Uterus (tissue), 4 donors: ENCODE data around the gene C1GALT1. TPM values are rescaled to one million over a fixed set of nuclear protein-coding genes. Genes with fewer than 3 reads are reported as not detected.
"Not testable (repeated sequence)": the region's sequence is repeated elsewhere in the genome, so short reads cannot be mapped to it uniquely, and the experiment has no call there.

Experiments
- DNase-seq, 2 donors: peaks; one replicate each; pipeline ENCODE4 v3.0.0-alpha.2; 2019 to 2020
- H3K27ac ChIP-seq, 2 donors: fragments of 200-600 bp; sonication (generic); 1 replicate in 1 of 2; 2 replicates in 1 of 2; pipeline ENCODE4 v1.5.1; 2016 to 2018
- H3K27me3 ChIP-seq, 2 donors: fragments of 200-600 bp; sonication (generic); one replicate each; pipeline ENCODE4 v1.5.1; 2018 to 2019; ENCODE audit warnings: control low read depth in 1 of 2
- H3K36me3 ChIP-seq, 2 donors: fragments of 200-600 bp; sonication (generic); one replicate each; pipeline ENCODE4 v1.5.1; 2019; ENCODE audit warnings: control low read depth in 1 of 2
- H3K4me1 ChIP-seq, 2 donors: fragments of 200-600 bp; sonication (generic); one replicate each; pipeline ENCODE4 v1.5.1; 2018 to 2019; ENCODE audit warnings: control low read depth in 1 of 2
- H3K4me3 ChIP-seq, 2 donors: fragments of 200-600 bp; sonication (generic); 1 replicate in 1 of 2; 2 replicates in 1 of 2; pipeline ENCODE4 v1.5.1; 2018 to 2019; ENCODE audit warnings: mild to moderate bottlenecking in 1 of 2
- H3K9me3 ChIP-seq, 2 donors: fragments of 200-600 bp; sonication (generic); one replicate each; pipeline ENCODE4 v1.5.1; 2019; ENCODE audit warnings: control low read depth in 1 of 2
- CTCF ChIP-seq, 4 experiments: fragments of 200-600 bp in 2 of 4; fragments of 450-650 bp in 2 of 4; sonication (generic) in 2 of 4; IDR thresholded peaks; one replicate each; pipeline ENCODE4 v1.5.1; 2016 to 2019; ENCODE audit warnings: antibody characterized with exemption in 4 of 4, mild to moderate bottlenecking in 2 of 4, moderate library complexity in 1 of 4
- POLR2A ChIP-seq, 2 donors: fragments of 450-650 bp; IDR thresholded peaks; one replicate each; pipeline ENCODE4 v1.6.1; 2016; ENCODE audit warnings: antibody characterized with exemption in 2 of 2, mild to moderate bottlenecking in 1 of 2, moderate library complexity in 1 of 2
- intact Hi-C: fragments of 100-400 bp; cut with DNase I; formaldehyde crosslinking; loops from one replicate; pipeline ENCODE4 v1.15.1; 2023; ENCODE audit warnings: low total_unique reads
- total RNA-seq, 4 donors: library from RNA; depleted of rRNA in 3 of 4; stranded (reverse); fragments of >200 nt in 3 of 4; gene quantifications; one replicate each; pipeline versions ENCODE4 v1.1.0 to v1.2.4, GENCODE V29; 2014 to 2023
- donor health status: DM: yes; HTN: yes; CAD: no.

The C1GALT1 gene
- total RNA-seq, 4 donors from 2014 or later: 1.3 to 41.6 (median 15.1) TPM

GRCh38 chr7:7138897-7139296 lies 43.4 kb upstream of the C1GALT1 start:
- H3K4me1 ChIP-seq: no peaks in the 10 kb centered on the region
- TF ChIP-seq POLR2A (IDR thresholded peaks at IDR 0.05) (no peak), CTCF (IDR thresholded peaks at IDR 0.05) (no peak)
- no peak overlapping the region for H3K27ac ChIP-seq
- H3K4me3 ChIP-seq: no peak overlapping the region
- DNase-seq: no peak
- no peaks in the 10 kb centered on the region for H3K36me3 ChIP-seq
- no peaks in the 10 kb centered on the region for H3K27me3 ChIP-seq
- no peaks in the 10 kb centered on the region for H3K9me3 ChIP-seq
- intact Hi-C loops: no loop called here

GRCh38 chr7:7143404-7143803 lies 38.9 kb upstream of the C1GALT1 start:
- intact Hi-C loops, DNase-seq, H3K9me3 ChIP-seq, H3K4me3 ChIP-seq, H3K27ac ChIP-seq, H3K27me3 ChIP-seq, H3K4me1 ChIP-seq, H3K36me3 ChIP-seq: not testable (repeated sequence)

GRCh38 chr7:7145151-7145550 lies 37.2 kb upstream of the C1GALT1 start:
- DNase-seq, H3K36me3 ChIP-seq, intact Hi-C loops, H3K9me3 ChIP-seq, H3K4me3 ChIP-seq, H3K4me1 ChIP-seq, H3K27ac ChIP-seq, H3K27me3 ChIP-seq: not testable (repeated sequence)

GRCh38 chr7:7146837-7147236 lies 35.5 kb upstream of the C1GALT1 start:
- Histone ChIP-seq H3K9me3 (no peaks in the 10 kb centered on the region), H3K36me3 (no peaks in the 10 kb centered on the region), H3K27me3 (no peaks in the 10 kb centered on the region), H3K27ac (no peak overlapping the region), H3K4me3 (no peak overlapping the region), H3K4me1 (no peaks in the 10 kb centered on the region)
- DNase-seq: no peak
- intact Hi-C loops: no loop called here
- no peak for TF ChIP-seq POLR2A (IDR thresholded peaks at IDR 0.05)
- no peak for TF ChIP-seq CTCF (IDR thresholded peaks at IDR 0.05)

GRCh38 chr7:7148798-7149481 lies 33.4 kb upstream of the C1GALT1 start:
- intact Hi-C loops: no loop called here
- H3K27ac ChIP-seq: no peak overlapping the region

GRCh38 chr7:7151285-7151684 lies 31.1 kb upstream of the C1GALT1 start:
- no peak for DNase-seq
- Histone ChIP-seq H3K4me1 (no peaks in the 10 kb centered on the region), H3K4me3 (no peak overlapping the region), H3K36me3 (no peaks in the 10 kb centered on the region), H3K27ac (no peak overlapping the region), H3K27me3 (no peaks in the 10 kb centered on the region), H3K9me3 (no peaks in the 10 kb centered on the region)
- TF ChIP-seq CTCF (IDR thresholded peaks at IDR 0.05) (no peak), POLR2A (IDR thresholded peaks at IDR 0.05) (no peak)
- intact Hi-C loops: no loop called here

More at GRCh38 chr7:7148798-7149481, 33.4 kb upstream of the C1GALT1 start:
- Histone ChIP-seq H3K4me1 (no peaks in the 10 kb centered on the region), H3K4me3 (no peak overlapping the region), H3K36me3 (no peaks in the 10 kb centered on the region), H3K9me3 (no peaks in the 10 kb centered on the region), H3K27me3 (no peaks in the 10 kb centered on the region)
- DNase-seq: no peak
- TF ChIP-seq CTCF (IDR thresholded peaks at IDR 0.05) (no peak), POLR2A (IDR thresholded peaks at IDR 0.05) (no peak)
